ENCODE results near the gene GPX6.
"Not testable (repeated sequence)": the region's sequence is repeated elsewhere in the genome, so short reads cannot be mapped to it uniquely, and the experiment has no call there.

The GPX6 gene, protein sequence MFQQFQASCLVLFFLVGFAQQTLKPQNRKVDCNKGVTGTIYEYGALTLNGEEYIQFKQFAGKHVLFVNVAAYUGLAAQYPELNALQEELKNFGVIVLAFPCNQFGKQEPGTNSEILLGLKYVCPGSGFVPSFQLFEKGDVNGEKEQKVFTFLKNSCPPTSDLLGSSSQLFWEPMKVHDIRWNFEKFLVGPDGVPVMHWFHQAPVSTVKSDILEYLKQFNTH

DNA sequence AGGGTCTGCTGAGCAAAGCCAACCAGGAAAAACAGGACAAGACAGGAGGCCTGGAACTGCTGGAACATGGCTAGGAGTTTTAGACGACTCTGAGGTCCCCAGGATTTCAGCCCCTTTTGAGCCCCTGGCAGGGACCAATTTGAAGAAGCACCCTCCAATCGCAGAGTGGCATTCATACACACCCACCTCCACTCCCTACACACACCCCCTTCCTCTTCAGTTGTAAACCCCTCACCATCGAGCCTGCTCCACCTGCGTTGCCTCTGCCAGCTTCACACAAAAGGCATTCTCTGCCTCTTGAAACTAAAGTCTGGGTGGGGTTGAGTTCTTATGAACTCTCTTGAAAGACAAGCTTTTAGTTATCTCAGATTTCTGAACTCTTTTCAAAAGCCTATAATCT lies at the start of gene GPX6:
Gene GPX6 (minus strand): TSS at position 118 of the 400 bp plus-strand sequence. CDS start 50 bp downstream, at position 68.
- no peak for DNase-seq

DNA sequence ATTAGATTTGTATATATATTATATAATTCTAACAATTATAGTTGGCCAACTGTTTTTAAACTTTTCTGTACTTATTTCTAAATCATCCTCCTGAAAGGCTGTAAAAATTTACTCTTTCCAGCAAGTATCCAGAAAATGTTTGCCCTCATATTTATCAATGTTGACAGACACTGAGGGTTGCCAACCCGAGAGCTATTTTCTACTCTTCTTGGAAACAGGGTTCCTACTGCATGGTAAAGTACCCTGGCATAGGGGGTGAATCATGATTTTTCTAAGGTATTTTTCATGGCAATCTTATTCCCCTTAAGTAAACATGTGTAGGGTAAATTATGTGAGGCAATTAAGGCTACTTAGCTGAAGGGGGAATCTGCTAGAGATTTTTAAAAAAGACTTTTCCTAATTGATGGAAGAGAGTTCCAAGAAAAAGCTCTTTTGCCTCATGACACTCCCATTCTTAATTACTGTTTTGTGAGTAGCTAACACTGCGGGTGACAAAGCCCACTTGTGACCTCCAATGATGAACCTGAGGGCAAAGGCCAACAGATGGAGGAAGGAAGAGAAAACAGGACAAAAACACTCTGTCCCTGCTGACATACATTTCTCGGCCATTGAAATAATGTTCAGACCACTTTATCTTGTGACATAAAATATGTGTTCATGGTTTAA lies 48.0 kb upstream of the GPX6 start:
- no peak for DNase-seq

DNA sequence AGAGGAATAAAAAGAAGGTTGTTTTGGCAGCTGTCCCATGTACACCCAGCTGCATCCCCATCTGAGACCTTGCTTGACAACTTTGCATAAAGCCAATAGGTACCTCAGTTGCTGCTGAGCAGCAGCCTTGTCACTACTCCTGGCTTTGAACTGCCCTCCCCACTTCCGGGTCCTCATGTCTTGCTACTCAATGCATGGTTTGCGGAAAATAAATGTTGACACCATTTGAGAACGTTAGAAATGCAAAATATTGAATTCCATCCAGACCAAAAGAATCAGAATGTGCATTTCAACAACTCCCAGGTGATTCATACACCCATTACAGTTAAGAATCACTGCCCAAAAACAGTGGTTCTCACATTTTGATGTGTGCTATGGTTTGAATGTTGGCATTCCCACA lies 43.0 kb upstream of the GPX6 start:
- DNase-seq: peak; percentile 91

DNA sequence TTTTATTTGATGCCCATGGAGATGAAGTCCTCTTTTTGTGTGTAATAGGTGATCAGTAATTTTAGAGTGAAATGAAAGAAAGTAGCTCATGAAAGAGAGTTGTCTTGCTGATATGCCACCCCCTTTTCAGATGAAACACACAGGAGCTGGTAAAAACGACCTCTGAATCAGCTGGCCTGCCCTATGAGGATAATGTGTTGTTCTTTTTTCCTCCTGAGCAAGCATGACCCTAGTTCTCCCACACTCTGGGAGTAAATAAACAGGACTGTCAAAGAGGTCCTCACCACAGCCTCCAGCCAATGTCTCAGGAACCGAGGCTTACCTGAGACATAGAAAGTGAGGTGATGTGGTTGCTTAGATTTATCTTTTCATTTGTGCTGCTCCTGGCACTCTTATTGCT lies 39.5 kb upstream of the GPX6 start:
- no peak for DNase-seq

DNA sequence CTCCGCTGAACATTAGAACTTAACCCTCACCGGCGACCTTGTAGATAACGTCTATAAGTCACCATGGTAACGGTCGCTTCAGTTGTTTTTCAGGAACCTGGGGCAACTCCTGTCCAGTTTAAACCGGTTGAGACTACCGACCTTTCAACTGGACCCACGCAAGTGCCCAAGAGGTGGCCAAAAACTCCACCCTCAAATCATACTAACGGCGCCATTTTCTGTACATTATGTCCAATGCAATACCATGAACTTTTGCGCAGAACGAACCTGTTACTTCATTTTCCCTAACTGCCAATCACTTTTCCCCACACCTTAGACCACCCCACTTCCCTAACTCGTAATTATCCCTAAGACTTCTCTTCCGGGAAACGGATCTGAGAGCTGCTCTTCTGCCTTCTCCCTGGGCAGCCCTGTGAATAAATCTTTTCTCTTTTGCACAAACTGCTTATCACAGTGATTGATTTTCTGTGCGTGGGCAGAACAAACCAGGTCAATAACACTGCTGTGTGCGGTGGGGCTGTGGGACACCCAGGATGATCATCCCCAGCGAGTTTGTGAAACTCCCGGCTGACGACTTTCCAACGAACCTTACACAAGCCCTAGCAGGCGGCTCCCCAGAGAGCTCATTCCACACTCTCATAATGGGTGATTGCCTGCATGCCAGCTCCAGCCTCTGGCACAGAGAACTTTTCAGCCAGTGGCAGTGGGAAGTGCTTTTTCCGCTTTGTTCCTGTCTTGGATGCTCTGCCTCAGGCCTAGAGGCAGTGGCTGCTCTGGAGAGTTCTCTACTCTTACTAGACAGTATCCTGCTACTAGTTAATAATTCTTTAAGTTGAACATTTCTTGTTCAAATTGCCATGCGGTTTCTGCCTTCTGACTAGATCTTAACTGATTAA lies 38.6 kb upstream of the GPX6 start:
- DNase-seq: no peak

DNA sequence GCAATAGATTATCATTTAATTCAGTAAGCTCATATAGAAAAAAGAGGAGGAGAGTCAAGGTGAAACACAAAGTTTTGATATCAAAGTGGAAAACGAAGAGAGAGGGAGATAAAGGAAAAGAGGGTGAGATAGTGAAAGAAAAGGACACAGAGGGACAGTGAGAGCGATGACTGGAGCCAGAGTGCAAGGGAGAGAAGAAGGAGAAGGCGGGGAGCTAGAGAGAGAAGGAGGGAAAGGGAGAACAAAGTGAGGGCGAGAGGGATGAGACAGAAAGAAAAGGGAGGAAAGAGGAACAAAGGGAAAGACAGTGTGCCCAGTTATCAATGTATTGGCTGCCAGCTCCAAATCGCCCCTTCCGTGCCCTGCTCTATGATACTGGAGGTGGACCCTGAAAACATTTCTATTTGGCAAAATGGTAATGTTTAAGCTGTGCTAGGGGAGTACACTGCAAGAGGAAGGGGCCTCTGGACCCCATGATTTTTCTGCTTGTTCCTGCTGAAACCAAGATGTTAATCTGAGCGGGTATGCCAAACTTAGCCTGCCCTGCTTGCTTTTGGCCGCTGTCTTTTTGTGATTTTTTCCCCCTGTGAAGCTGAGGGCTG lies 37.9 kb upstream of the GPX6 start:
- no peak for DNase-seq

DNA sequence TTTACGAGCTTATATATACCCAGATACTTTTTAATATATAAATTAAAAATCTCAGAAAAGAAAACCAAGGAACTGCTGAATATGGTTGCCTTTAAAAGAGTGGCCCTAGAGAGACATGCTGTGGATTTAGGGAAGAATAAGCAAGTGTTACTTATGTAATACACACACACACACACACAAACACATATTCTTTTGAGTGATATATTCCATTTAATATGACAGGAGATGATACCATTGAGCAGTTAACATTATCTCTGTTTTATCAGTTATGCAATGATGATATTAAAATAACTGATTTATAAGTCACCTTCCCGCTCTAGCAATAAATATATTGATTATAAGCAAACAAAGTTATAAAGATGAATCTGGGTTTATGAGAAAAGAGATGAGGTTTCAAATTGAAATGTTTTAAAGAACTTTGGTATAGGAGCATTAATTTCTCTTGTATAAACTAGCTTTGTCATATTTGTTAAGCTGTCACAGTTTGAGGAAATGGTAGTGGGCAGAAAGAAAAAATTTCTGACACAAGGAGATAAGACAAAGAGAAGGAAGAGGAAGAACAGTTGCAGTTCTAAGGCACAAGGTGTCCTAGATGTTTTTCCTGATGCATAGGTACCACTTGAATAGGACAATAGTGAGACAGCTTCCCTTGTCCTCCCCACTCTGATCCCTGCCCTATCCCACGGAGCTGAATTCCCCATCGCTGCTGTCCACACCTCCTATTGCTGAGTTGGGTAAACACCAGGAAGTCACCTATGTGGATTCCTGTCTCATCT lies 36.5 kb upstream of the GPX6 start:
- no peak for DNase-seq

DNA sequence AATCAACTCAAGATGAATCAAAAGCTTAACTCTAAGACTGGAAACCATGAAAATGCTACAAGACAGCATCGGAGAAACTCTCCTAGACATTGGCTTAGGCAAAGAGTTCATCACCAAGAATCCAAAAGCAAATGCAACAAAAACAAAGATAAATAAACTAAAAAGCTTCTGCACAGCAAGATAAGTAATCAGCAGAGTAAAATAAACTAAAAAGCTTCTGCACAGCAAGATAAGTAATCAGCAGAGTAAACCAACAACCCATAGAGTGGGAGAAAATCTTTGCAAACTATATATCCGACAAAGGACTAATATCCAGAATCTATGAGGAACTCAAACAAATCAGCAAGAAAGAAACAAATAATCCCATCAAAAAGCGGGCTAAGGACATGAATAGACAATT lies 31.4 kb upstream of the GPX6 start:
- DNase-seq: not testable (repeated sequence)

DNA sequence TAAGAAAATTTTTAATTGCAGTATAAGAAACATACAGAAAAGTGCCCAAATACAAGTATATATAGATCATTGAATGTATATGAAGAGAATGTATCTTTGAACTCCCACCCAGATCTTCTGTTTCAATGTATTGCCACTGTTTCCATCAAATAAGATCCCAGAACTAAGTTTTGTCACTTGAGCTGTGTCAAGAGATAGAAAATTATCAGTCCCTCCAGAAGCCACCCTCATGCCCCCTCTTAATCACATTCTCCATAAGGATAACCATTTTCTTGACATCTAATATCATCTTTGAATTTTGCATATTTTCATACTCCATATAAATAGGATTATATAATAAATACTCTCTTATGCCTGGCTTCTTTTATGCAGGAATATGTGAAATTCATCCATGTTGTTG lies 30.4 kb upstream of the GPX6 start:
- no peak for DNase-seq

DNA sequence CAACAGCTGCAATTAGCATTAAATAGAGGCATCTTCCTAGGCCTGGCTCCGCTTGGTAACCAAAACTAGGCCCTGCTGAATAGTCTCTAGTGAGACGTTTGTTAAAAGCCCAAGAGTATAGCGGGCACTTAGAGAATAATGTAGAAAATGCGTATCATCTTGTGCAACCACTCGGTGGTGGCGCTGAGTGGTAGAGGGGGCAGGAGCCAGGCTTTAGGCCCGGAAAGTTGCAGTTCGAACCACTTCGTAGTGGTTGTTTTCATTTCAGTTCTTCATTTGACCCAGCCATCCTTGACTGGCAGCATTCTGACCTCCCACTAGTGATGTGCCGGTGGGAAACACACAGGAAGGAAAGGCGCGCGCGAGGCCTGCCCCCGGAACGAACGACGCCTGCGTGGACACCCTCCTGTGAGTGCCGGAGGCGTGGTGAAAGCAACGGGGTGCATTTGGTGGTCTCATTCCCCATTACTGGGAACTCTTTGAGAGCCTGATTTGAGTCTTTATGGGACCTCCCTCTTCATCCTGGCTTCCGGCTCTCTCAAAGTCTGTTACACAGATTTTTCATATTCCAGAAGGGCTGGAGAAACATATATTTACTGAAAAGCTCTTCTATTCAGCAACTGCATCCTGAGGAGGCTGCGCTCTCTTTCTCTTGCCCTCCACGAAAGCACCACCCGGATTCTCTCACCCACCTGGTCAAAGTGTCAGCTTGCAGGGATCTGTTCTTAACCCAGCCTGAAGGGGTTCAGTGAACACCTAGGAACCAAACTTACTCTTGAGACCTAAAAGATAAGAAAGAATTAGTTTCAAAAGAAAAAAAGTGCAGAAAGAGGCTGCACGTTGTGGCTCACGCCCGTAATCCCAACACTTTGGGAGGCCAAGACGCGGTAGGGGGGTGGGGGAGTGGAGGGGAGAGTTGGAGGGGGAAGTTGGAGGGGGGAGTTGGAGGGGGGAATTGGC lies 28.3 kb upstream of the GPX6 start:
- DNase-seq: no peak

DNA sequence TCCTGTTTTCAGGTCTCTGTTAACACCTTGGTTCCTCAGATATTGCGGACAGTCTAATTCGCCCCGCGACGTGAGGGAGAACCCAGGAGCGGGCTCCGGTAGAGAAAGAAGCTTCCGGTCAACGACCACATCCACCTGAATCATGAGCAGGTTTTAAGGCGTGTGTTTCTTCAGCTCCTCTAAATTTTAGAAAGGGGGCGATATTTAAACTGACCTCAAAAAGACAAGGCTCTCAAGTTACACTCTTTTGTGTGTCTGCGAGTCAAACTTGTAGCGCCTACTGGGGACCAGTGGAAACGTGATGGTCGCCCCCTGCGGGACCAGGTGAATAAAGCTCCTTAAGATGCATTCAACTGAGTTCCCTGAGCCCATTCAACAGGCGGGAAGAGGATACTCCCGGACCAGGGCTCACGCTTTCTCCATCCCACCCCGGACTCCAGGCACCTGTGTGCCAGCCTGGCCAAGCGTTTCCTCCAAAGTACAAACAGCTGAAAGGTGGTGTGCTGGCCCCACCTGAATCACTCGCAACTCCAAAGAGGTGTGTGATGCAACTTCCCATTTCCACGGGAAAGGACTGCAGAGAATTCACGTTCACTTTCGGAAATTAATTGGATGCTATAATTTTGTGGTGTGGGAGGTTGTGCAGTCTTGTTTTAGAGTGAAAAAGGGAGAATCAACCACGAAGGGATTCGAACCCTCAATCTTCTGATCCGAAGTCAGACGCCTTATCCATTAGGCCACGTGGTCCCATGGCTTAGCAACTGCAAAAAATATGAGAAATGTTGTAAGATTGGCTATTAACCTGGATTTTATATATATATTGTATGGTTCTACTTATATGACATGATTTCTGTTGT lies 27.1 kb upstream of the GPX6 start:
- DNase-seq: peak; percentile 58

DNA sequence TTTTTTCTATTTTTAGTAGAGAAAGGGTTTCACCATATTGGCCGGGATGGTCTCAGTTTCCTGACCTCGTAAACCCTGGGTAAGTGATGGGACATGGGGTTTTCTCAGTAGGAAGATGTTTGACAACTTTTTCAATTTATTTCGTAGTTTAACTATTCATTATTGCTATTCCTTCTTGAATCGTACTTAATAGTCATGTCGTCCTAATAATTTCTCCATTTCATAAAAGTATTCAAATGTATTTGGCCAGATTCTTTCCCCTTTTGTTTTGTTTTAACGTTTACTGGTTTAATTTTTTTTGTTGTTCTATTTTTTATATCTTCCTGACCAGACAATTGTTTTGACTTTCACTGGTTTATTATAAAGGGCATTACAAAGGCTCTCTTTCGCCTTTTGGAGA lies 26.4 kb upstream of the GPX6 start:
- DNase-seq: no peak

DNA sequence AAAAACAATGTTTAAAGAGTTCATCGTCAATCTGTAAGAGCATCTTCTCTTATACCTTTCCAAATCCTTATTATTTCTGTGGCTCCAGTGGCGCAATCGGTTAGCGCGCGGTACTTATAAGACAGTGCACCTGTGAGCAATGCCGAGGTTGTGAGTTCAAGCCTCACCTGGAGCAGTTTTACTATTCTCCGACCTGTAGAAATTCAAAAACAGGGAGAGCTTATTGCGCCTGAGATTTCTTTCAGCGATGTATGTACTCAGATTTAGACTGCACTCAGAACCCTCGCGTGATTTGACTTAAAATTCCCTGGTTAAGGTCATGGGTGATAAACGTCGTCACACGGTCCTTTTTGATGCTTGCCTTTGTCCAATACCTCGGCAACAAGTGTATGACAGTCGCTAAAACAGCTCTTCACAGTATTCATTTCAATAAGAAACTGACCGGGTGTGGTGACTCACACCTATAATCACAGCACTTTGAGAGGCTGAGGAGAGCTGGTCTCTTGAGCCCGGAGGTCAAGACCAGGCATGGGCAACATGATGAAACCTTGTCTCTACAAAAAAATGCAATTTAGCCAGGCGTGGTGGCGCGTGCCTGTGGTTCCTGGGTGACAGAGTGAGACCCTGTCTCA lies 22.0 kb upstream of the GPX6 start:
- no peak for DNase-seq

DNA sequence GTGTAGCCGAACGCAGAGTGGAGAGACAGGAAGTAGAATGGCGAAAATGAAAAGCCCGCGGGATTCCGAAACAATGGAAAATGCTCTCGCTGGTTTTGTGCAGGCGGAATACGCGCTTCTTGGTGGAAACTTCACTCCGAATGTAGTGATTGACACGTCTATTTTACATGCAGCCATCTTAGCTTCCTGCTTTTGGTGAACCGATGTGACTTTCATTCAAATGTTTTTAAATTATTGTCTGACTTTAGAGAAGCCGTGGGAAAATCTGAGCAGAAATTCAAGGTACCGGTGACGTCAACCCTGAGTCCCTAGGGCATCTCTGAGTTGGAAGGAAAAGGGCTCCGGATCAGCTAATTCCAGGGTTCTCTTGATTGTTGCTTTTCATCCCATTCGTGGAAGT lies 21.5 kb upstream of the GPX6 start:
- DNase-seq: no peak

DNA sequence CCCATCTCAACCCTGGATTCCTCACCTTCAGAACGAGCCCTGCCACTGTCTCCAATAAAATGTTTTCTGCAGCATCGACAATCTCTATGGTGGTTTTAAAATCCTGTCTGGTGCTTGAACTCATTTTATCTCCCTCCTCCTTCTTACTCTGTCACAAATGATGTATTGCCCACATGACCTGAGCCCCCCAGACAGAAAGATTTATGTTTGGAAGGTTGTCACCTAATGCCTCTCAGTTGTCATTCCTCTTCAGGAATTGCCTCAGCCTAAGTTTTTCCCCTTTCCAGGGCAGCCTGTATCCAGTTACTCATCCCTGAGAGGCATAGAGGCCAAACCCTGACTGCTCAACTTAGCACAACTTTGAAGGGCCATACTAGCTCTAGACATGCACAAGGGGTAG lies 19.3 kb upstream of the GPX6 start:
- no peak for DNase-seq

DNA sequence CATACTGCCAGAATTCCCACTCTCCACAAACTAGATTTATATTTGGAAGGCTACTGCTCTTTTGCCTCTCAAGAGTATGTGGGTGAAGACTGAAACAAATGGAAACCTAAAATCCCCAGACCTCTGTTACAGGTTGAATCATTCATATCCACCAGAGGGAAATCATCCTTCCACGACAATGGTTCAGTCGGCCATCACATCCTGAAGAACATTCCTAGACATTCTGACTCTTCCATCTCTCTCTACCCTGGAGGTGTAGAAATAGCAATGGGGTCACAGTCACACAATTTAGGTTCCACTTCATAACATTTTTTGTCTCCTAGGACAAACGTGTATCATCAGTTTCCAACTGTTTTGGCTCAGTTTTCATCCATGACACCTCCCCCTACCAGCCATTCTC lies 18.7 kb upstream of the GPX6 start:
- no peak for DNase-seq

DNA sequence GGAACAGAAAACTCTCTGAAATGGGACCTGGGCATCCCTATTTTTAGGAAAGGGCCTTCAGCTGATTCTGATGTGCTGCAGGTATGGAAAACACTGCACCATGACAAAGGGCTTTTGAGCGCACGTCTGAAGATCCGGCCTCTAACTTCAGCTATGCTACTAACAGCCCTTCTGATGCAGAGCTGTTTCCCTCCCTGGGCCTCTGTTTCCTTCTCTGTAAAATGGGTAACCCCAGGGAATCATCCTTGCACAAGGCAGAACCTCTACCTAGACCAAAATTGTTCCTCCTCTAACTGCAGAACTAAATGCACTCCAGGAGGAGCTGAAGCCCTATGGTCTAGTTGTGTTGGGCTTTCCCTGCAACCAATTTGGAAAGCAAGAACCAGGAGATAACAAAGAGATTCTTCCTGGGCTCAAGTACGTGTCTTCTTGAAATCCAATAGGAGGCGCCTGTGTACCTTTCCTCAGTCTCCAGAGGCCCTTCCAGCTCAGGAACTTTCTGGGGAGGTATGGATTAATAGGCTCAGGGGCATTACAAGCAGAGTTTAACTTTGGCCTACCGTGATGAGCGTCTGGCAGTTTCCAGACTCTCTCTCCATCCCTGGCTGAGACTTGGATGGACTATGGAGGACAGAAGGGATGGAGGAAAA lies 16.0 kb upstream of the GPX6 start:
- DNase-seq: no peak

DNA sequence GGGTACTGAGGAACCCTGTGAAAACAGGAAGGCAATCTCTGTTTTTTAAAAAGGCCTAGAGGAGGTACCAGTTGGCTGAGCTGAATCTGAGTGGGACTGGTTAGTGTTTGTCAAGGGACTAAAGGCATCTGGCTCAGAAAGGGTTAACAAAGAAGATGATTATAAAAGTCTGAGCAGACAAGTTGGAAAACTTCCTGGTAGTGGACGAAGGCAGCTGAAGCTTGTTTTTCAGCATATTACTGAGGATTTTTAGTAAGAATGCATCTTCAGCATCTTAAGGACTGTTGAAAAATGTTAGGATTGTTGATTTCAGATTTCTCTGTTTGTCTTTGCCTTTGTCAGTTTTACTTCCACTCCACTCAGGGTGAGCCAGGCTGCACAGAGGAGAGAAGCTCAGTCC lies 15.2 kb upstream of the GPX6 start:
- DNase-seq: no peak

DNA sequence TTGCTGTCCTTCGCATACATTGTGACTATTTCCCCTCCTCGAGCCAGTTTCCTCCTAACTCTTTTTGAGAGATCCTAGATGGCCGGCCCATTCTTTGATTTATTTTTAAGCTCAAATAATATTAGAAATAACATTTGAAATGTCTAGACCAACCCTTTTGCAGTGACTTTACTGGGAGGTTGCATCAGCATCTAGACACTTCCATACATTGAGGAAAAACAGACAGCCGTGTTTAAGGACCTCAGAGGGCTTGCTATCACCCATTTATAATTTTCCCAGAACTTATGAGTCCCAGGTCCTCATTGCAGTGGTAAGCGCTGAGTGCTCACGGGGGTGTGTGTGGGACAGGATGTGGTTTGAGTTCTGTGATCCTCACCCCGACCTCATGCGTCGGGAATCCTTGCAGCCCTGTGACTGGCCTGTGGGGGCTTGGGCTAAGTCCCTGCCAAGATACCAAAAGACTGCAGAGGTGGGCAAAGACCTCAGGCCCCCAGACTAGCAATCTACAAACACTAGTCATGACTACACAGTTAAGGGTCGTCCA lies 10.0 kb upstream of the GPX6 start, which contains the start of gene GPX5:
Gene GPX5 (plus strand): TSS at position 386 of the 544 bp plus-strand sequence. CDS start 133 bp downstream, at position 519.
- no peak for DNase-seq

All from DMS153 (cell line).